HepG2 (cell line): ENCODE results near the gene RAD21L1. TPM values are rescaled to one million over a fixed set of nuclear protein-coding genes. Genes with fewer than 3 reads are reported as not detected.

Experiments
- ATAC-seq: fragments of 200-7000 bp; cut with Tn5 transposase; 3 replicates; pipeline ENCODE4 v1.9.1; 2020; ENCODE audit warnings: mild to moderate bottlenecking, moderate library complexity
- BruUV-seq: library from RNA; stranded (reverse); fragments of 400-500 nt; replicated peaks from 2 replicates; lab custom pipeline; 2021; lab: Mats Ljungman, UMichigan
- CTCF ChIA-PET: fragments of 300-600 bp; formaldehyde crosslinking; extraction: SDS; loops from one replicate; lab custom pipeline; 2021; ENCODE audit warnings: low total read pairs, inconsistent platforms, low intra/inter-chr PET ratio; lab: Yijun Ruan, JAX
- POLR2A ChIA-PET: fragments of 350-600 bp; sonication (Branson Sonifier 250); formaldehyde crosslinking; loops from one replicate; lab custom pipeline; 2020; ENCODE audit warnings: antibody characterized with exemption, inconsistent platforms; lab: Yijun Ruan, JAX
- DNase-seq: peaks from one replicate; pipeline ENCODE4 v3.0.0-alpha.2; 2015; ENCODE audit warnings: low spot score
- FAIRE-seq: peaks from 3 replicates; lab custom pipeline; 2011; peaks lifted over from hg19 to GRCh38; lab: Jason Lieb, UNC
- H2AFZ ChIP-seq: one replicate; pipeline ENCODE4 v1.6.1; 2011; ENCODE audit warnings: low read length, inconsistent platforms
- H3K27ac ChIP-seq: fragments of 300-600 bp; 3 replicates; pipeline ENCODE4 v1.8.0; 2011; ENCODE audit warnings: mixed run types, mild to moderate bottlenecking, mixed read lengths, low read length, inconsistent platforms; ENCODE audit not compliant: insufficient read depth; ENCODE audit errors: extremely low read length
- H3K27me3 ChIP-seq, 2 experiments: fragments of 200-600 bp in 1 of 2; 2 replicates in 1 of 2; 3 replicates in 1 of 2; pipeline versions ENCODE4 v1.6.0 to v1.8.0; 2011; ENCODE audit warnings: low read length in 2 of 2, mild to moderate bottlenecking in 2 of 2, moderate library complexity in 2 of 2, inconsistent platforms in 1 of 2; ENCODE audit not compliant: insufficient read depth in 2 of 2, control insufficient read depth in 1 of 2
- H3K36me3 ChIP-seq, 2 experiments: fragments of 200-600 bp in 1 of 2; replicated peaks in 1 of 2; 2 replicates in 1 of 2; 3 replicates in 1 of 2; pipeline versions ENCODE4 v1.5.1 to v1.8.0; 2011; ENCODE audit warnings: low read length in 2 of 2, inconsistent platforms in 1 of 2; ENCODE audit not compliant: insufficient read depth in 2 of 2, control insufficient read depth in 1 of 2
- H3K4me1 ChIP-seq: 2 replicates; pipeline ENCODE4 v1.5.1; 2012; ENCODE audit warnings: low read length, inconsistent platforms; ENCODE audit not compliant: insufficient read depth
- H3K4me2 ChIP-seq: 2 replicates; pipeline ENCODE4 v1.6.0; 2011; ENCODE audit warnings: low read depth, low read length, inconsistent platforms
- H3K4me3 ChIP-seq, 3 experiments: fragments of 200-600 bp in 1 of 3; sonication (generic), shearing (Covaris generic) in 1 of 3; replicated peaks in 1 of 3; 2 replicates each; pipeline ENCODE4 v1.5.1; 2011 to 2016; ENCODE audit warnings: low read length in 3 of 3, inconsistent platforms in 2 of 3, low read depth in 2 of 3, mild to moderate bottlenecking in 2 of 3, control low read depth in 1 of 3, mixed read lengths in 1 of 3; ENCODE audit not compliant: insufficient read depth in 1 of 3
- H3K79me2 ChIP-seq: one replicate; pipeline ENCODE4 v1.6.1; 2011; ENCODE audit warnings: low read length, inconsistent platforms; ENCODE audit not compliant: insufficient read depth
- H3K9ac ChIP-seq: 2 replicates; pipeline ENCODE4 v1.6.0; 2011; ENCODE audit warnings: mild to moderate bottlenecking, low read depth, low read length, inconsistent platforms; ENCODE audit not compliant: insufficient read depth
- H3K9me3 ChIP-seq: 2 replicates; pipeline ENCODE4 v1.5.1; 2012; ENCODE audit warnings: mild to moderate bottlenecking, low read length
- H4K20me1 ChIP-seq: 2 replicates; pipeline ENCODE4 v1.6.0; 2011; ENCODE audit warnings: inconsistent platforms, mild to moderate bottlenecking, low read length, moderate library complexity; ENCODE audit not compliant: insufficient read depth
- DMAP1 ChIP-seq: IDR thresholded peaks from 2 replicates; pipeline ENCODE4 v1.6.1; 2016
- HDAC1 ChIP-seq: sonication (generic); formaldehyde crosslinking; IDR thresholded peaks from 2 replicates; pipeline ENCODE4 v1.5.1; 2020; ENCODE audit warnings: mild to moderate bottlenecking, missing genetic modification reagents
- MTF2 ChIP-seq: sonication (generic); formaldehyde crosslinking; IDR thresholded peaks from 2 replicates; pipeline ENCODE4 v1.5.0; 2020; ENCODE audit warnings: missing genetic modification reagents, borderline replicate concordance
- NFKBIZ ChIP-seq: IDR thresholded peaks from 2 replicates; pipeline ENCODE4 v1.6.1; 2018; ENCODE audit warnings: missing genetic modification reagents, missing compliant biosample characterization
- PPARG ChIP-seq: conservative IDR thresholded peaks from 2 replicates; pipeline ENCODE4 v1.6.1; 2016; ENCODE audit warnings: missing biosample characterization, missing genetic modification reagents
- WGBS: methylation state at CpG from one replicate; pipeline ENCODE4 v1.1.6; 2017; ENCODE audit warnings: low lambda C conversion rate; 5-methylcytosine and 5-hydroxymethylcytosine counted together
- in situ Hi-C: cut with HindIII; loops from 2 replicates; pipeline ENCODE4 v1.10.0; 2017; ENCODE audit warnings: low pct_unique_long_range_greater_than_20kb; ENCODE audit not compliant: extremely low pct_ligation_motif_present
- intact Hi-C: fragments of 100-400 bp; cut with micrococcal nuclease; formaldehyde crosslinking; loops from one replicate; pipeline ENCODE4 v1.10.0; 2022; ENCODE audit not compliant: unreplicated experiment
- polyA plus RNA-seq, 8 experiments: library from polyadenylated mRNA; depleted of rRNA in 3 of 8; stranded (reverse) in 7 of 8; unstranded in 1 of 8; fragments of >200 nt; fragmentation: Illumina TruSeq in 4 of 8; extraction: Trizol in 4 of 8; gene quantifications; 2 replicates each; pipeline versions ENCODE4 v1.2.1 to v1.2.3, GENCODE V29; 2011 to 2016; ENCODE audit warnings: low read depth in 4 of 8, missing spikeins in 1 of 8, mixed read lengths in 1 of 8; ENCODE audit not compliant: insufficient read depth in 1 of 8
- total RNA-seq, 5 experiments: library from RNA; depleted of rRNA; stranded (reverse); fragments of >200 nt; fragmentation: Illumina TruSeq; extraction: Trizol; gene quantifications; 2 replicates each; pipeline ENCODE4 v1.2.3, GENCODE V29; 2016; ENCODE audit warnings: low read depth in 1 of 5
- TF ChIP-seq, protein P1 (sequence below): sonication (generic); formaldehyde crosslinking; IDR thresholded peaks from 2 replicates; pipeline ENCODE4 v1.4.0; 2020; ENCODE audit warnings: mild to moderate bottlenecking, missing genetic modification reagents
- TF ChIP-seq, protein P2 (sequence below): sonication (generic); formaldehyde crosslinking; IDR thresholded peaks from 2 replicates; pipeline ENCODE4 v1.8.0; 2022; ENCODE audit warnings: mild to moderate bottlenecking, missing genetic modification reagents

The RAD21L1 gene
- total and polyA plus RNA-seq, 2 of the 13 experiments (the other 11 are each of a cell fraction or from before 2014, with no cell fraction given): not detected

DNA sequence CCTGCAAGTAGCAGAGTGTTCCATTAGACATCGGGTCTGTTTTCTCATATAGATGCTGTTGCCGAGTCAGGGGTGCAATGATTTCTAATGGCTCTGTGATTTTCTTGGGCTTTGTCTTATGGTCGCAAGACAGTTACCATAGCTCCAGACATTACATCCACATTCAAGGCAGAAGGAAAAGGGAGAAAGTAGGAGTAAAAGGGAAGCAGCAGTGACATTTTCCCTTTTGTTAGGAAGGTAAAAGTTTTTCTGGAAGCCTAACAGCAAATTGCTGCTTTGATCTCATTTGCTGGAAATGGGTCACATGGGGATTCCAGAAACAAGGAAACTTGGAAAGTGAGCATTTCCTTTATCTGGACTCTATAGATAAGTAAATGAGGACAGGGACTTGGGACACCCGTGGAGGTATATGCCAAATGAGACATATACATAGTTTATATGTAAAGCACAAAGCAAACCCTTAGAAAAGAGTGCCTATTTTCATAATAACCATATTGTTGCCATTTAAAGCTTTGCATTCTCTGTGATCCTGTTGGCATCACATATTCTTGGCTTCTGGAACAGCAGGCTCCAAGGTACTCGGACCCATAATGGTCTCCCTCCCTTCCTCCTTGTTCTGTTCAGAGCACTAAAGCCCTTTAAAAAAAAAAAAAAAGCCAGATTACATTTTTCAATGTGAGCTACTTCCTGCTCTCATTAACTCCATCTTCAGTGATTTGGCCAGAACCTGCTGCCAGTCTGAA is 22.9 kb upstream of the RAD21L1 start, which contains the start of gene C20orf202:
C20orf202 (plus strand) TSS at position 693 of the 743 bp plus-strand sequence. CDS start 132 bp downstream, outside the sequence.
- Histone ChIP-seq H4K20me1 (no peaks in the 10 kb centered on the region), H3K79me2 (no peaks in the 10 kb centered on the region), H3K4me2 (no peak within 1 kb of the TSS), H3K4me3 (no peak within 1 kb of the TSS), H3K9ac (no peak within 1 kb of the TSS), H3K4me1 (no peaks in the 10 kb centered on the region), H3K36me3 (no peaks in the 10 kb centered on the region), H3K9me3 (no peaks in the 10 kb centered on the region), H3K27ac (no peak within 1 kb of the TSS), H2AFZ (no peak within 1 kb of the TSS), H3K27me3 (peaks cover 1 to 26% of the 10 kb centered on the region in 2 experiments; a peak in 3 of 5 replicates)
- POLR2A ChIA-PET: no interaction called here
- 18% methylated on average over 5 of the region's 5 CpGs for WGBS
- FAIRE-seq (no peak), DNase-seq (no peak), ATAC-seq (no peak)
- intact Hi-C loops: no loop called here
- no TSS peak for BruUV-seq
- in situ Hi-C loops: no loop called here
- TF ChIP-seq PPARG (CRISPR knock-in tag) (no peak), MTF2 (no peak)
- TF ChIP-seq, protein P1, sequence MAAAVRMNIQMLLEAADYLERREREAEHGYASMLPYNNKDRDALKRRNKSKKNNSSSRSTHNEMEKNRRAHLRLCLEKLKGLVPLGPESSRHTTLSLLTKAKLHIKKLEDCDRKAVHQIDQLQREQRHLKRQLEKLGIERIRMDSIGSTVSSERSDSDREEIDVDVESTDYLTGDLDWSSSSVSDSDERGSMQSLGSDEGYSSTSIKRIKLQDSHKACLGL: no peak
- CTCF ChIA-PET: no interaction called here

DNA sequence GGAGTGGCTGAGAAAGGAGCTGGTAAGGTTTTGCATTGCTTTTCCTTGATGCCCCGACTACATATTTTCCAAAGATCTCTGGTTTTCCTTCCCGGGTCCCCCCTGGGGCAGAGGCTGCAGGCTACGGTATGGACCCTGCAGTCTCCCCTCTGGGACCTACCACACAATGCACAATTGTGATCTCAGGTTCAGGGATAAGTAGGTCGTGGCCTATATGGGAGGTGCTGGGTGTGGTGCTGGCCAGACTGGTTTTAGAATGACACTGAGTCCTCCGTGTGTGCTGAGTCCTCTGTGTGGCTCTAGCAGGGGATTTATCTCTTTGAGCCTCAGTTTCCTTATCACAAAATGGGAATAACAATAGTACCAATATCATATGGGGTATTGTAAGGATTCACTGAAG is 22.2 kb upstream of the RAD21L1 start:
- no peak for TF ChIP-seq HDAC1 (CRISPR knock-in tag)
- TF ChIP-seq, protein P2, sequence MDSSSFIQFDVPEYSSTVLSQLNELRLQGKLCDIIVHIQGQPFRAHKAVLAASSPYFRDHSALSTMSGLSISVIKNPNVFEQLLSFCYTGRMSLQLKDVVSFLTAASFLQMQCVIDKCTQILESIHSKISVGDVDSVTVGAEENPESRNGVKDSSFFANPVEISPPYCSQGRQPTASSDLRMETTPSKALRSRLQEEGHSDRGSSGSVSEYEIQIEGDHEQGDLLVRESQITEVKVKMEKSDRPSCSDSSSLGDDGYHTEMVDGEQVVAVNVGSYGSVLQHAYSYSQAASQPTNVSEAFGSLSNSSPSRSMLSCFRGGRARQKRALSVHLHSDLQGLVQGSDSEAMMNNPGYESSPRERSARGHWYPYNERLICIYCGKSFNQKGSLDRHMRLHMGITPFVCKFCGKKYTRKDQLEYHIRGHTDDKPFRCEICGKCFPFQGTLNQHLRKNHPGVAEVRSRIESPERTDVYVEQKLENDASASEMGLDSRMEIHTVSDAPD (CRISPR knock-in tag): no peak
- TF ChIP-seq DMAP1 (CRISPR knock-in tag): no peak
- TF ChIP-seq NFKBIZ (CRISPR knock-in tag): no peak
- Histone ChIP-seq H3K9me3 (no peaks in the 10 kb centered on the region), H2AFZ (no peak overlapping the region), H3K9ac (no peak overlapping the region), H3K36me3 (no peaks in the 10 kb centered on the region), H3K4me2 (no peak overlapping the region), H4K20me1 (no peaks in the 10 kb centered on the region), H3K4me3 (no peak overlapping the region), H3K4me1 (no peaks in the 10 kb centered on the region), H3K27me3 (peaks cover 1 to 26% of the 10 kb centered on the region in 2 experiments; a peak in 3 of 5 replicates), H3K27ac (no peak overlapping the region), H3K79me2 (no peaks in the 10 kb centered on the region)
- DNase-seq (no peak), FAIRE-seq (no peak), ATAC-seq (no peak)
- intact Hi-C loops (no loop called here), in situ Hi-C loops (no loop called here)
- no TSS peak for BruUV-seq
- 9% methylated on average over 5 of the region's 5 CpGs for WGBS
- ChIA-PET CTCF (no interaction called here), POLR2A (no interaction called here)
